ENCODE data around the gene ATP6V1G2. TPM values are rescaled to one million over a fixed set of nuclear protein-coding genes. Genes with fewer than 3 reads are reported as not detected.
A peak's percentile ranks its signal among the peaks of the same experiment; 100 is the strongest.

ATP6V1G2 gene
- total RNA-seq, 1 experiment from 2014 or later = 3.1 TPM

DNA sequence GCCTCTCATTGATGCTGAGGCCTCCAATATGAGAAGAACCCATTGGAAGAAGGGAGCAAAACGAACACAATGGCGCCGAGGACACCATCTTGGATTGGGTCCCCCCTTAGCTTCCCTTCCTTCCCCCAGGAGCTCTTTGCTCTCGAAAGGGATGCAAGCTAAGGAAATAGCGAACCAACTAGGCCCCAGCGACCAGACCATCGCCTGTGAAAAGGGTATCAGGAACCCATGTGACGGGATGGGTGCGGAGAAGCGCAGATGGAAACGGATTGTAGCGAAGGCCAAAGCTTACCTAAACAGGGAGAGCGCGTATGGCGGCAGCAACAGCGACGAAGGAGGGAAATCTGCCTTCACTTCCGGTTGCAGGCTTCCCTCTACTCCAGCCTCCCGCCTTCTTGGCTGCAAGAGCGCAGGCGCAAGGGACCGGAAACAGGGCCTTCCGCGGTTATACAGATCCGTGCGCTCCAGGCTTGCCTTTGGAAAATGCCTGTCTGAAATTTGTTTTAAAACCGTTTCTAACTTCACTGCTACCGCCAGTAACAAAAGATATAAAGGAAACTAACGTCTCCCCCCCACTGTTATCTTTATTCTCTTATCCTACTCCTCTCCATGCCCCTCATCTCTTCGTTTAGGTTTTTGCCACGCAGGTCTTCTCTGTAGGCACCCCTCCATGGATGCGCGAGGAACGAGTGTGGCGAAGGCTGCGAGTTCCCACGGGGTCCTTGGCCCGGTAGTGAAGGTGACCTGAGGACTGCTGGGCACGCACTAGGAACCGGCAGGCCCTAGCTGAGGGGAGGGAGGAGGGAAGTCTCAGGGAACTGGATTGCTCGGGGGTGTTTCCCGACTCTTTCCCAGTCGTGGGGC is 4.5 kb downstream of the ATP6V1G2 start, which contains the start of gene DDX39B:
TSS of gene DDX39B (minus strand) at position 346 of the 864 bp plus-strand sequence. CDS start 1,471 bp downstream, outside the sequence.
- Histone ChIP-seq H3K4me1 (ENCODE audit: insufficient read depth, low read length, poor library complexity, severe bottlenecking) (peaks cover 16% of the 10 kb centered on the region), H3K27me3 (replicated peaks; ENCODE audit: insufficient read depth, low read depth, low read length, poor library complexity) (no peaks in the 10 kb centered on the region), H3K36me3 (ENCODE audit: insufficient read depth, low read length, poor library complexity, severe bottlenecking) (peaks cover 39% of the 10 kb centered on the region), H3K27ac (ENCODE audit: low read depth, low read length, poor library complexity, severe bottlenecking) (peak within 1 kb of the TSS; percentile 99), H3K9me3 (ENCODE audit: low read depth, low read length, poor library complexity, severe bottlenecking) (no peaks in the 10 kb centered on the region), H3K4me3 (ENCODE audit: low read depth, low read length, poor library complexity, severe bottlenecking) (peak within 1 kb of the TSS; percentile 87)
- no peak for TF ChIP-seq EZH2 (IDR thresholded peaks at IDR 0.05; ENCODE audit: borderline replicate concordance, low read depth, low read length, poor library complexity, severe bottlenecking)
- TF ChIP-seq, protein P1, sequence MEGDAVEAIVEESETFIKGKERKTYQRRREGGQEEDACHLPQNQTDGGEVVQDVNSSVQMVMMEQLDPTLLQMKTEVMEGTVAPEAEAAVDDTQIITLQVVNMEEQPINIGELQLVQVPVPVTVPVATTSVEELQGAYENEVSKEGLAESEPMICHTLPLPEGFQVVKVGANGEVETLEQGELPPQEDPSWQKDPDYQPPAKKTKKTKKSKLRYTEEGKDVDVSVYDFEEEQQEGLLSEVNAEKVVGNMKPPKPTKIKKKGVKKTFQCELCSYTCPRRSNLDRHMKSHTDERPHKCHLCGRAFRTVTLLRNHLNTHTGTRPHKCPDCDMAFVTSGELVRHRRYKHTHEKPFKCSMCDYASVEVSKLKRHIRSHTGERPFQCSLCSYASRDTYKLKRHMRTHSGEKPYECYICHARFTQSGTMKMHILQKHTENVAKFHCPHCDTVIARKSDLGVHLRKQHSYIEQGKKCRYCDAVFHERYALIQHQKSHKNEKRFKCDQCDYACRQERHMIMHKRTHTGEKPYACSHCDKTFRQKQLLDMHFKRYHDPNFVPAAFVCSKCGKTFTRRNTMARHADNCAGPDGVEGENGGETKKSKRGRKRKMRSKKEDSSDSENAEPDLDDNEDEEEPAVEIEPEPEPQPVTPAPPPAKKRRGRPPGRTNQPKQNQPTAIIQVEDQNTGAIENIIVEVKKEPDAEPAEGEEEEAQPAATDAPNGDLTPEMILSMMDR (conservative IDR thresholded peaks at IDR 0.05; ENCODE audit: low read depth, low read length) = no peak
- CTCF ChIA-PET = interaction anchor here (0.6 to 2.3 kb wide), 2 partner anchors 57 to 644 kb away, joined by 5 to 6 read pairs; no protein-coding TSS in a partner anchor
- no TSS peak for BruUV-seq (replicated peaks)
- DNase-seq (ENCODE audit: low spot score) = peak; percentile 99
- POLR2A ChIA-PET (ENCODE audit: low non-redundant PET) = interaction anchor here (0.6 to 0.8 kb wide), 5 partner anchors 45 to 813 kb away, joined by 3 to 4 read pairs (median 3); no protein-coding TSS in a partner anchor
- intact Hi-C loops (cut with micrococcal nuclease; ENCODE audit: unreplicated experiment) = loop anchor here (5.0 to 10.0 kb wide), 5 partner anchors 45 to 353 kb away; partner anchors contain the start of genes APOM, BAG6, CLIC1 and EHMT2

DNA sequence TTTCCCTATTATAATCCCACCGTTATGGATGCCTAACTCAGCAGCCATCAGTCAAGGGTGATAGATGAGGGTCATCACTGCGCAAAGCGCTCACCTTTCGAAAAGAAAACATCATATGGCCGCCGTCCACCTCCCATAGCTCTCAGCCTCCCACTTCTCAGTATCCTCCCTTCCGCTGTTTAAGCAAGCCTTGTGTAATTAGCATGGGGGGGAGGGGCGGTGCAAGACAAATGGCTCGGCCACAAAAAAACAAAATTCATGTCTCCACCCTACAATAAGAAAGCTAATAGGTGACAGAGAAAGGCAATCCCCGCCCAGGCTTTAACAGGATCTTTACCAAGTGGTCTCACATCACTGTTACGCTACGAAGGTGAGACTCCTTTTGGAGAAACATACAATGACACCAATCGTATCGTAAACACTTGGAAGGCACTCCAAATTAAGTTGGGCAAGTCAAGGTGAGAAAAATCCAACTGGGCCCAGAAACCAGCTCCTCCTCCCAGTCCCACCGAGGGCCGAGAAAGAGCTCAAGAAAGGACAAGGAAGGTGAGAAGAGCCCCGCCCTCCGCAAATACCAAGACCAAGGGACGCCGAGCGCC is 5.2 kb downstream of the ATP6V1G2 start:
- intact Hi-C loops (cut with micrococcal nuclease; ENCODE audit: unreplicated experiment) = loop anchor here (5.0 to 10.0 kb wide), 5 partner anchors 44 to 354 kb away; partner anchors contain the start of genes APOM, BAG6, CLIC1 and EHMT2
- peak; percentile 66 for DNase-seq (ENCODE audit: low spot score)
- Histone ChIP-seq H3K9me3 (ENCODE audit: low read depth, low read length, poor library complexity, severe bottlenecking) (no peaks in the 10 kb centered on the region), H3K27me3 (replicated peaks; ENCODE audit: insufficient read depth, low read depth, low read length, poor library complexity) (no peaks in the 10 kb centered on the region), H3K4me1 (ENCODE audit: insufficient read depth, low read length, poor library complexity, severe bottlenecking) (peaks cover 16% of the 10 kb centered on the region), H3K4me3 (ENCODE audit: low read depth, low read length, poor library complexity, severe bottlenecking) (peak overlapping the region; percentile 87), H3K36me3 (ENCODE audit: insufficient read depth, low read length, poor library complexity, severe bottlenecking) (peaks cover 46% of the 10 kb centered on the region), H3K27ac (ENCODE audit: low read depth, low read length, poor library complexity, severe bottlenecking) (peak overlapping the region; percentile 99)
- BruUV-seq (replicated peaks) = TSS peak; percentile 62
- ChIA-PET POLR2A (ENCODE audit: low non-redundant PET) (interaction anchor here (0.6 to 0.8 kb wide), 5 partner anchors 44 to 569 kb away, joined by 3 to 16 read pairs (median 4); no protein-coding TSS in a partner anchor), CTCF (interaction anchor here (0.6 to 2.3 kb wide), 2 partner anchors 58 to 644 kb away, joined by 5 to 6 read pairs; no protein-coding TSS in a partner anchor)
- no peak for TF ChIP-seq EZH2 (IDR thresholded peaks at IDR 0.05; ENCODE audit: borderline replicate concordance, low read depth, low read length, poor library complexity, severe bottlenecking)
- TF ChIP-seq, protein P1 (conservative IDR thresholded peaks at IDR 0.05; ENCODE audit: low read depth, low read length) = no peak

DNA sequence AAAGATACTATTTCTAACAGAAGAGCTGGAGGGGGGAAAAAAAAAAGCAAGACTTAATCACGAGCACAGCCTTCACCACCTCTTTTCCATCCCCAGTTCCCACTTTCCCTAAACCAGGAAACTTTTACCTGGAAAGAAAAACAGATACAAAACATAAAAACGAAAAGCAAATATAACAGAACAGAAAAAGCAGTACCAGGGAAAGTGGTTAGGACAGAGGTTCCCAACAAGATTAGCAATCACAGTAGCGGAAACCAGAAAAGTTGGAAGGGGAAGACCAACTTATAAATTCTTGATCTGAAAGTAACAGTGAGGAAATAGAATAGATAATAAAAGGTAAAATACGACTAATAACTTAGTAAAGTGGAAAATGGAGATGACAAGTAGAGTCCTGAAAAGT is 5.8 kb downstream of the ATP6V1G2 start:
- no peaks in the 10 kb centered on the region for H3K27me3 ChIP-seq (replicated peaks; ENCODE audit: insufficient read depth, low read depth, low read length, poor library complexity)
- TF ChIP-seq, protein P1 (conservative IDR thresholded peaks at IDR 0.05; ENCODE audit: low read depth, low read length) = no peak
- TF ChIP-seq EZH2 (IDR thresholded peaks at IDR 0.05; ENCODE audit: borderline replicate concordance, low read depth, low read length, poor library complexity, severe bottlenecking) = no peak
- intact Hi-C loops (cut with micrococcal nuclease; ENCODE audit: unreplicated experiment) = loop anchor here (5.0 to 10.0 kb wide), 5 partner anchors 43 to 354 kb away; partner anchors contain the start of genes APOM, BAG6, CLIC1 and EHMT2
- no peaks in the 10 kb centered on the region for H3K9me3 ChIP-seq (ENCODE audit: low read depth, low read length, poor library complexity, severe bottlenecking)
- H3K27ac ChIP-seq (ENCODE audit: low read depth, low read length, poor library complexity, severe bottlenecking) = peak overlapping the region; percentile 99
- ChIA-PET CTCF (no interaction called here), POLR2A (ENCODE audit: low non-redundant PET) (no interaction called here)
- BruUV-seq (replicated peaks) = no TSS peak
- peak overlapping the region; percentile 87 for H3K4me3 ChIP-seq (ENCODE audit: low read depth, low read length, poor library complexity, severe bottlenecking)
- peaks cover 51% of the 10 kb centered on the region for H3K36me3 ChIP-seq (ENCODE audit: insufficient read depth, low read length, poor library complexity, severe bottlenecking)
- H3K4me1 ChIP-seq (ENCODE audit: insufficient read depth, low read length, poor library complexity, severe bottlenecking) = peaks cover 16% of the 10 kb centered on the region
- DNase-seq (ENCODE audit: low spot score) = no peak

Measured in A673 (cell line).